NCI-H446 treated with DMSO at 0.1 percent for 48 hours (cell line): ENCODE data around the gene CIB1.

Experiments
- DNase-seq: peaks from one replicate; lab custom pipeline; 2025; lab: John Stamatoyannopoulos, UW

CIB1 gene

DNA sequence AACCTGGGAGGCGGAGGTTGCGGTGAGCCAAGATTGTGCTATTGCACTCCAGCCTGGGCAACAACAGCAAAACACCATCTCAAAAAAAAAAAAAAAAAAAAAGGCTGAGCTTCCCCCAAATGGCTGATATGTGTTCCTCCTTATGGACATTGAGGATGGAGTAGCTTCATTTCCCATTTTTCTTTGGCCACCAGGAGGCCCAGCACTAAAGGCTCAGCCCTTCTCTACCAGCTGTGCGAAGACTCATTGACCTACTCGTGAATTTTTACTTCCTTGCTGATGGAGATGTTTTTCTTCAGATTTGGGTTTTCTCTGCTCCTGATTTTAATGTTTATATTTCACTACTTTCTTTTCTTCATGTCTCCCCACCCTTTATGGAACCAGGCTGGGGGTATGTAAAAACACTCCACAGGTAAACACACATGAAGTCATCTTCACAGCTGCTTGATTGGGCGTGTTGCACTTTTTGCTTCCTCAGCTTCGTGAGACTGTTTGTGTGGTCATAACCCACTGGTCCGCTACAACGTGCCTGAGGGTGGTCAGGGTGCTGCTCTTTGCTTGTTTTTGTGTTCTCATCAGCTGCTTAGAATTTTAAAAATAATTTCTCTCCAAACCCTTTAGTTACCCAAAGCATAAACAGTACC is 19.1 kb downstream of the CIB1 start:
- no peak for DNase-seq

DNA sequence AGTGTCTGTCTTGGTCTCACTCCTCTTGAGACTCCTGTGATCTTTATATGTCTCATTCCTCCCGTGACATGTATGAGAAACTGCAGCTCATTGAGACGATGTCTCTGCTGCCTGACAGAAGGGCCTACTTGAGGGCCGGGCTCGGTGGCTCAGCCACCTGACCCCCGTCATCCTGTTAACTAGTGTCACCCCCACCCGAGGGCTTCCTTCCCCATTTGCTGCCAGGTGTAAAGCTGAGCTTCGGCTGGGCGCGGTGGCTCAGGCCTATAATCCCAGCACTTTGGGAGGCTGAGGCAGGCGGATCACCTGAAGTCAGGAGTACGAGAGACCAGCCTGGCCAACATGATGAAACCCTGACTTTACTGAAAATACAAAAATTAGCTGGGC is 19.9 kb downstream of the CIB1 start:
- DNase-seq, result no peak

DNA sequence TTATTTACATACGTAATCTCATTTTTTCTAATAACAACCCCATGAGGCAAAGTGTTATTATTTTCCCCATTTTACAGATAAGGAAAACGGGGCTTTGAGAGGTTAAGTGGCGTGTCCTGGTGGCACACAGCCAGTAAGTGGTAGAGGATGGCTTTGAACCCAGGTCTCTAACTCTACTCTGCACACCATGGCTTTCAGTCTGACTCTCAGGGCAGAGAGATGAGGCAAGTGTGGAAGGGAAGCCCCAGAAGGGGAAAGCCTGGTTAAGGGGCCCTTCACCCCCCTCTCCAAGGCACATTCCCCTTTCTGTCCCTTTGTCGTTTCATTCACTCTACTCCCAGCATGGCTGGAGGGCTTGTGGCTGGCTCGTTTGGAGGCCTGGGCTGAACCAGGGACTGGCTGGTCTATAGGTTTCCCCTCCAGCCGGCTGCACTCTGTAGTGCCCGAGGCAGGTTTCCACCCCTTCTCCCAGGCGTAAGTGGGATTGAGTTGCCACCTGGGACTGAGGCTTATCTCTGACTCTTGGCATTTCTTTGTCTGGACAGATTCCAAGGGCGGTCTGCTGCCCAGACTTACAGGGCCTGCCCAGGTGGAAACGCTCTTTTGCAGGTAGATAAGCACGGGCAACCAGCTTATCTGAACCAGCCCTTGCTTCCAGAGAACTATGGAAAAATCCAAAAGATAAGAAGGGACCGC is 20.5 kb downstream of the CIB1 start:
- no peak for DNase-seq

DNA sequence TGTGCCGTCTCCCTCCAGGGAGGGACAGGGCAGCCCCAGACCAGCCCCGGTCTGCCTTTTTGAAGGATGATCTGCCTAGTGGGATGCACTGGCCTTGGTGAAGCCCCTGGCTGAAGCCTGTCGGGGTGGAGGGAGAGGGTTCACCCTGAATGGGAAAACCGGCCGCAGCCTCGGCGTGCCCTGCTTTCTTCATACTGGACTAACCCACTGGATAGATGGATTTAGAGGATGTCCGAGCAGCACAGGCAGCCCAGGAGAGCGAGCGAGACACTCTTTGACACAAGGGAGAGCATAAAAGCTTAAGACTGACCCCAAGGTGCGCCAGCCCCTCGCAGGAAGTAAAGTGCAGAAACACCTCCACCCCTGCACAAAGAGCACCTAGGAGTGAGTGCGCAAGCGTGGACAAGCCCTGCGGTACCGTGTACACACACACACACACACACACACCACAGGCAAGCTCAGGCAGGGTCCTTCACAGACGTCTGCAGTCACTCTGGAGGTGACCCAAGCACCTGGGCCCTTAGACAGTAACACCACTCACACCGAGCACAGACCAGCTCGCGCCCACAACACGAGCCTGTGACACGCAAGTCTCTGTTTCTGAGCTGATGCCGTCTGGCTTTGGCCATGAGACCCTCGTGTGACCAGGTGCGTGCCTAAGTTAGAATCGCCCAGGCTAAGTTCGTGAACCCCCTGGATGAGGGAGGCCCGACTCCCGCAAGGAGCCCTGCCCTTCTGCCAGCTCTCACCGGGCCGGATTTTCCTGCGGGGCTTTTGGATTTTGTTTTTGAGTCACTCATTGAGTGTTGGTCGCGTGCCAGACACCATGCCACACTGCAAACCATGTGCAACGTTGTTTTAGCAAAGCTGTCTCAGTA is 21.3 kb downstream of the CIB1 start:
- DNase-seq, result no peak

DNA sequence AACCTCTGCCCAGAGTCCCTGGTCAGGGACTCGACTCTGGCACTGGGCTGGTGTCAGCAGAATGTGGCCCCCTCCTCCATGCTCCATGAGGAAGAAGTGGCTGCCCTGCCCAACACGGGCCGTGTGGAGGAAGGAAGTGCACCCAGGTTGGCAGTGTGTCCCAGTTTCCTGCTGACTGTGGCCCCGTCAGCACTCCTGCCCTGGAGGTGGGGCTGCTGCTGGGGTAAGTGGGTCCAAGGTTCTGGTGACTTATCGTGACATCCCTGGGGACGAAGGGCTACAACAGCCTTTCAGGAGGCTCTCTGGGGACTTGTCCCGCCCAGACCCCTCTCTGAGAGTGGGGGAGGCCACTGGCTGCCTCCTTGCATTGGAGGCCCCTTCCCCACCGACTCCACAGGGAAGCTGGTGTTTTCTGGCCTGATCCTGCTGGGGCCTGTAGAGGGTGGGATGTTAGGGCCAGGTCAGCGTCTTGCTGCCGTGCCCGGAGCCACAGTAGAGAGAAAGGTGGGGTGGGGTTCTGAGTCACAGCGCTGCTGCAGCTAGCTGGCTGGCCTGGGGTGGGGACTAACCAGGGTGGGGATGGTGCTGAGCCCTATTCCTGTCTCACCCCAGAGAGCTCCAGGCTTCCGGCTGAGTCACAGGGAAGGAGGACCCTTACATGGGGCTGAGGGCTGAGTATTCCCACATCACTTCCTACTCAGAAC is 22.1 kb downstream of the CIB1 start:
- no peak for DNase-seq

DNA sequence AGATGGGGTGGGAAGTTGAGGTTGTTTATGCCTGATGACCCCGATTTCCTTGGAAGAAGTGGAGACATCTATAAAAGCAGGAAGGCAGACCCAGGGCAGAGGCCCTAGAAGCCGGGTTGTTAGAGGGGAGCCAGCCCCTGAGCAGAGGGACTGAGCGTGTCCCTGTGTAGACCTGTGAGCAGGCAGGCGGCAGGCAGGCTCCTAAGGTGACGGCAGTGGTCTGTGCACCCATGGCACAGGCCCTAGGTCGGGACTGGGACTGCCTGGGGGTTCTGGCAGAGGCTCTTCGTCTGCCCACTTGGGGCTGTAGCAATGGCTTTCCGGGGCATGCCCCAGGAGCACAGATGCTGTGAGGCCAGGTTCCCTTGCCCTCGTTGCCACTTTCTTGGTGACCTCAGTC is 22.7 kb downstream of the CIB1 start:
- no peak for DNase-seq

DNA sequence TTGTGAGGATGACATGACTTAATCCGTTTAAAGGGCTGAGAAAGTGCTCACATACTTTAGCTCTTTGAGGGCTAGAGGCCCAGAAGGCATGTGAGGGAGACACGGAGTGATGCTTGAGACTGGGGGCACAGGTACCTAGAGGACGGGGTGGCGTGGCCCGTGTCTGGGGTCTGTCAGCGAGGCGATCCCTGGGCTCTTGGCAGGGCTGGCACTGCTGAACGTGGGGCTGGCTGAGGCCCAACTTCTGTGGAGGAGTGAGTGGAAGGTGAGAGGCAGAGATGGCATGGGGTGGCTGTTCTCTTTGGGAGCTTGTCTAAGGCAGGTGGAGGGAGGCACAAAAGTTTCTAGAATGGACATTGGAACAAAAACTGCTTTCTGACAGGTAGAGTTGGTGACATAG is 23.1 kb downstream of the CIB1 start:
- DNase-seq, result no peak

DNA sequence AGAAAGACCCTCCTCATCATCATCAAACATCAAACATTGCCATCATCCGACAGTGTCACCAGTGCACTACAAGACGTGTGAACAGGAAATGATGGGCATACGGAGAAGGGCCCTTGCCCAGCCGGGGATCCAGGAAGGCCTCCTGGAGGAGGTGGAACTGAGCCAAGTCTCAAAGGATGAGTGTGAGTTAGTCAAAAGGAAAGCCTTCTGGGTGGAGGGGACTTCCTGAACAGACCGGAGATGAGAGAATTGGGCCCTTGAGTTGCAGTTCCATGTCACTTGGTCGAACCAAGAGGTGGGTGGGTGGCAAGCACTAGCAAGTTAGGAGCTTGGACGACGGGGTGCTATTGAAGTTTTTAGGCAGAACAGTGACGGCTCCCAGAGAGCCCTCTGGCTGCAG is 24.1 kb downstream of the CIB1 start:
- DNase-seq, result no peak

DNA sequence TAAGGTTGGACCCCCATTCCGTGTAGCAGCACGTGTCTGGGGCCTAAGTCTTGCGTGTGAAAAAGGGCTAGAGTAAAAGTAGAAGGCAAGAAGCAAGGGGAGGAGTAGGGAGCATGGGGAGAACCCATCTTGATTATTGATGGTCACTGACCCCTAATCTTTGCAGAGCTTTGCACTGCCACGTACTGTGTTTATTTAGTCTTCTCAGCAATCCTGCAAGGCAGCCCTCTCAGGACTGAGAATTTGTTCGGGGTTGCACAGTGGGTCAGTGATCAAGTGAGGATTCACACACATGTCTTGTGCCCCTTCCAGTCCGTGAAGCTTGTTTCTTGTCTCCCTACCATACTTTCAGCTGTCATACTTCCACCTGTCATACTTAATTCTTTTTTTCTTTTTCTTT is 25.4 kb downstream of the CIB1 start:
- no peak for DNase-seq

DNA sequence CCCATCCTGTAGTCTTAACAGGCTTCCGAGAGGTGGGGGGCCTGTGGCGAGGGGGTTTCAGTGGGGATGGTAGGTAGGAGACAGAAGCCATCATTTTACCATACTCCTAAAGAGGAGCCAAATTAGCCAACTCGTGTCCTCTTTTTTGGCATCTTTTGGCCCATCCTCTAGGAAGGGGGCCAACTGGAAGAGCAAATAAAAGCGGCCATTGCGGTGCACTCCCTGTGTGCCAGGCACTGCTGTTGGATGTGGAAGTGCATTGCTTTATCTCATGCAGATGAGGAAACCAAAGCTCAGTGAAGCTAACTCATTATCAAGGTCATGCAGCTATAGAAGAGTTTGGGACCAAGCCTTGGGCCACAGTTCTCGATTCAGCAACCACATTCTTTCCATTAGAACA is 26.5 kb downstream of the CIB1 start:
- DNase-seq, result no peak

DNA sequence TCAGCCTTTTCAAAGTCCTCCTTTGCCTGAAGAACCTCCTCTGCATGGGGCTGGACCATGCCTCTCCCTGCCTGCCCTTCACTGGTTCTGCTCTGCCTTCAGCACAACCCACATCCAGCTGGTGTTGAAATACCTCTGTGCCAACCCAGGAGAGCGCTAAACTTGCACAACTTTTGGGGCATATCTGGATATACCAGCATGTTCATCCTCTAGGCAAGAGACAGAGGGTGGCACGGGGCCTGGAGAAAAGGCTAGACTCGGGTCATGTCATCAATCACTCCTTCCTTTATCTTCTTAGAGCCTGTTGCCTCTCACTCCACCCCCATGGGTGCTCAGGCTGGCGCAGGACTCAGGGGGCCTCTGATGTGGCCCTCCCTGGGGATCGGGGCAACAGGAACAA is 27.9 kb downstream of the CIB1 start:
- no peak for DNase-seq

DNA sequence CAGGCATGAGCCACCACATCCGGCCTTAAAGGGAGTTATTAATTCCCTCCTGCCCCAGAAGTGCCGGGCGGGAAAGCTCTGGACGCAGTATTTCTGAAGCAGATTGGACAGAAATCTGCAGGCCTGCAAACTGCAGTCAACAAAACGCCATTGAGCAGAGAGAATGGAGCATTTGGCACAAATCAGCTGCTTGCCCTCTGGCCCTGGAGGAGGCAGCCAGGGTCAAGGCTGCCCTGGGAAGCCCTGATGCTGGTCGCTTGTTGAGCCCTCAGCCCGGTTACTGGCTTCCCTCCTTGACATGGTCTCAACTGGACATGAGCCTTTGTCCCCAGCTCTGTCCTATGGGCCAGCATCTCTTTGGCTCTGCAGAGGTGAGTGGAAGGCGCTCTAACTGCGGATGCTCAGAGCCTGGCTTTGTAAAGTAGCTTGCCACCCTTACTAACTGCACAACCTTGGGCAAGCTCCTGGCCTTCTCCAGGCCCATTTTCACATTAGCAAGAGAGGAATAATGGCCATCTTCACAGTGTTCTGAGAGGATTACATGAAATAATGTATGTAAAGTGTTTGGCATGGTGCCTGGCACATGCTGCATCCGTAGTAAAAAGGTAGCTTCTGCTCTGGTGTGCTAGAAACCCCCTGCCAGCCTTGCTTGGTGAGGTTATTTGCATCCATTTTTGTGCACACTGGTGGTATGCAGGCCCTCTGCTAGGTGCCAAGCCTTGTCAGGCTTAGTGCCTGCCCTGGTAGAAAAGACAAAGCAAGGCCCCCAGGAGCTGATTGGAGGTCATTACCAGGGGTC is 28.5 kb downstream of the CIB1 start:
- DNase-seq, result no peak

DNA sequence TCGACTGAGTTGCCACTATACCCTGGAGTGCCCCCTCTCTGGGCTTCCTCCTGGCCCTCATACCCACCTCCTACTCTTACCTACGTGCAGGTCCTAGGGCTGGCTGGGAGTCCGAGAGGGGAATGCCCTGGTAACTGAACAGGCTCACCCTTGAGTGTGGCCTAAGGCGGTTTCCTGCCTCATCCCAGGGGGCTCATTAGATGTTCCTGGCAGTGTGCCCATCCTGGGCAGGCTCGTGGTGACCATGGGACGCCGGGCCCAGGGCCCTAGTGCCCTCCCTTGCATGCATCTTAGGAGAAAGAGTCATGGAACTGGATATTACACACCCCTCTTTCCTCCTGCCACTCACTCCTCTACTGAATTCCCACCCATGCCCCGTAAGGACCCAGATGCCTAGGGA is 29.8 kb downstream of the CIB1 start:
- DNase-seq, result no peak

DNA sequence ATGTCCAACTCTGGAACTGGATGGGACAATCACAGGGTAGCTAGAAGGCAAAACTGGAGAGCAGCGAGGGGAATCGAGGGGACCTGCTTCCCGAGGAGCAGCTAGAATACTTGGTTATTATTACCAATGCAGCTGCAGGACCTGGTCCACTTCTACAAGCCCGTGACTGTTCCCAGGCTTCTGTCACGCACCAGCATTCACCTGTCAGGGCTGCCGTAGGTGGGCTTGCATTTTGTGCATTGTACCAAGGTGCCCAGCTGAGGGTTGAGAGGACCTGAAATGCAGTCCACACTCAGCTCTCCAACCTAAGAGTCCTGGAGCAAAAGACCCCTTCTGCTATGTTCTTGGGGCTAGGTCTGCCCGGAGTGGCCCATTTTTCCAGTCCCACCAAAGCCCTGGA is 30.3 kb downstream of the CIB1 start:
- no peak for DNase-seq

DNA sequence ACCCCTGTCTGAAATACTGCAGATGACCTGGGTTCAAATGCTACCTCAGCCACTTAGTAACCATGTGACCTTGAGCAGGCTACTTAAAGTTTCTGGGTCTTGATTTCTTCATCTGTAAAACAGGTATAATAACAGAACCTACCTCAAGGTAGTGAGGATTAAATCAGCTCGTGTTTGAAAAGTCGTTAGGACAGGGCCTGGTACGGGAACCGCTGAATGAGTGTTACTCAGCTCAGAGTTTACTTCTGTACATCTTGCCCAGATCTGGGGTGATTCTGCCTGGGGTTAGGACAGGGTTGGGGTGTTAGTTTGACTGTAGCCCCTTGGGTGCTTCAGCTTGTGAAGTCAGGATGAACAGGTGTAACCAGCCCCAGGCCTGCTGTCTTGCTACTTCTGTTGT is 30.8 kb downstream of the CIB1 start:
- no peak for DNase-seq

DNA sequence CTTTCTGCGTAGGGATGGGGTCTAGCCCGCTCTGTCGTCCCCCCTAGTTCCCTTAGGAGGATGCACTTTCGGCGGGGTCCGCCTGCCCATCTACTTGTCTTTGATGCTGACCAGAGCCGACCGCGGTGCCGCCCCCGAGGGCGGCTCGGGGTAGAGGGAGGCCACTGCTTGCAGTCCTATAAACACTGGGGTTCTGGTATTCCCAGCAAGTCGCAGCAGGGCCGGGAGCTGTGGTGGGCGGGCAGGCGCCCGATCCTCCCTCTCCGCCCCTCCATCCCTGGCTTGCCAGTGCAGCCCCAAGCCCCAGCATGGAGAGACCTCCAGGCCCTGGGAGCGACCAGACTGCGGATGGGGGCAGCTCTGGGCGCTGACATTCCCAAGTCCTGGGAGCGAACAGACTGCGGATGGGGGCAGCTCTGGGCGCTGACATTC is 31.8 kb downstream of the CIB1 start:
- DNase-seq, result no peak

DNA sequence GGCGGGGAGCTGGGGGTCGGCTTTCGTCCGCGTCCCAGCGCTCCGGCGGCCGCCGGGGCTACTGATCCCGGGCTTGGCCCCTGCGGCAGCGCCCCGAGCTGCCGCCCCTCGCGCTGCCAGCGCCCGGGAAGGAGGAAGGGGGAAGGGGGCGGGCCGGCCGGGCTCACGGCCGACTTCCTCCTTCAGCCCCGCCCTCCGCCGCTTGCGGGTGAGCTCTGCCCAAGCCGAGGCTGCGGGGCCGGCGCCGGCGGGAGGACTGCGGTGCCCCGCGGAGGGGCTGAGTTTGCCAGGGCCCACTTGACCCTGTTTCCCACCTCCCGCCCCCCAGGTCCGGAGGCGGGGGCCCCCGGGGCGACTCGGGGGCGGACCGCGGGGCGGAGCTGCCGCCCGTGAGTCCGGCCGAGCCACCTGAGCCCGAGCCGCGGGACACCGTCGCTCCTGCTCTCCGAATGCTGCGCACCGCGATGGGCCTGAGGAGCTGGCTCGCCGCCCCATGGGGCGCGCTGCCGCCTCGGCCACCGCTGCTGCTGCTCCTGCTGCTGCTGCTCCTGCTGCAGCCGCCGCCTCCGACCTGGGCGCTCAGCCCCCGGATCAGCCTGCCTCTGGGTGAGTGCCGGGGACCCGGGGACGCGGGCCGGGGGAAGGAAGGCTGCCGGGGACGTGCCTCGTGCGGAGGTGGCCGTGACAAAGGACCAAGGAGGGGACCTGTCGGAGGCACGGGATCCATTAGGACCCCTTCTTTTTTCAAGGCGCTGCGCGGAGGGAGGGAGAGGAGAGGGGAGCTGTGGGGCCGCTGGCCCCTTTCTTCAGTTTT is 32.4 kb downstream of the CIB1 start, which contains the start of gene SEMA4B:
Gene SEMA4B (plus strand): TSS at position 201 of the 814 bp plus-strand sequence. CDS start 249 bp downstream, at position 450.
- no peak for DNase-seq

DNA sequence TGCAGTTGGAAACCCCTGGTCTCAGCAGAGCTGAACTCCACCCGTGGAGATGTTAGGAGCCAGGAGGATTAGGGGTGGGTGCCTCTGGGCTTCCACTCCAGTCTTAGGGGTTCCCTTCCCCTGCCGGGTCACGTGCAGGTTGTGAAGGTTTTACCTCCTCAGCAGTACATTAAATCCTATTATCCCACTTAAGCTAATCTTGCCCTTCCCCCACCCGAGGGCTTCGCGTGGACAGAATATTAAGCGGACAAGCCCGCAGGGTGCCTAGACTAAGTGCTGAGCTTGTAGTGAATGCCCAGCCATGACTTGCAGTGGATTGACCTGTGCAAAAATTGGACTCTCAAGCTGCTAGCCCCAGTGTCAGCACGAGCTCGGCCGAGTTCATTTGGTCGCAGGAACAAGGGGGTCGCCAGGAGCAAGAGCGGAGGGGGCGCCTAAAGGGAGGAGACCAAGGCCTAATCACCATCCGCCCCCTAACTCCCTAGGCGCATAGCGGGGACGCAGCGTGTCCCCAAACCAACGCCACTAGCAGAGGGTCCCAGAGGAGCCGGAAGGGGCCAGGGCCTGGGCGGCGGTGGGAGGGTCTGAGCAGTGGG is 33.1 kb downstream of the CIB1 start:
- DNase-seq, result no peak

DNA sequence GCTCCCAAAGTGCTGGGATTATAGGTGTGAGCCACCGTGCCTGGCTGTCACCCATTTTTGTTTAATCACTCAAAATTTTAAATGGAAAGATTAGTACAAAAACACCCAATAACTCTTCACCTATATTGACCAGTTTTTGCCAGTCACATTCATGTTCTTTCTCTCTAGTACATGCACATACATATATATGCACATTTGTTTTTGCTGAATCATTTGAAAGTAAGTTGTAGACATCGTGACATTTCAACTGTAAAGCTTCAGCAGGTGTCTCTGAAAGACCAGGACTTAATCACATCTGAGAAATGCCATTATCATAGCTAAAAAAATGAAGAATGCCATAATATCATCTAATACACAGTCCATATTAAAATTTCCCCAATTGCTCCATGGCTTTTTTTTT is 39.1 kb downstream of the CIB1 start:
- DNase-seq, result no peak
